H1 (cell line): ENCODE measurements around the gene NUP188. TPM values are rescaled to one million over a fixed set of nuclear protein-coding genes. Genes with fewer than 3 reads are reported as not detected.

Source experiments
- EZH2 ChIP-seq: fragments of 200-600 bp; sonication (generic); IDR thresholded peaks from 2 replicates; pipeline ENCODE4 v1.7.1; 2012; ENCODE audit warnings: low read depth, mild to moderate bottlenecking, moderate library complexity, low read length, inconsistent platforms; ENCODE audit not compliant: severe bottlenecking
- HDAC2 ChIP-seq, 2 experiments: fragments of 300-600 bp in 1 of 2; sonication (generic) in 1 of 2; IDR thresholded peaks; 2 replicates each; pipeline ENCODE4 v1.6.1; 2011 to 2012; ENCODE audit warnings: low read depth in 2 of 2, low read length in 2 of 2, mild to moderate bottlenecking in 2 of 2, moderate library complexity in 2 of 2, borderline replicate concordance in 1 of 2, inconsistent platforms in 1 of 2
- JUND ChIP-seq: IDR thresholded peaks from 2 replicates; pipeline ENCODE4 v1.6.1; 2011; ENCODE audit warnings: mild to moderate bottlenecking, improper control_type of control experiment, low read length
- SIRT6 ChIP-seq: IDR thresholded peaks from one replicate; pipeline ENCODE4 v1.7.1; 2012; ENCODE audit warnings: low read length, inconsistent platforms
- SIX5 ChIP-seq: IDR thresholded peaks from 2 replicates; pipeline ENCODE4 v1.6.1; 2011; ENCODE audit warnings: mild to moderate bottlenecking, low read depth, low read length
- ZNF274 ChIP-seq: IDR thresholded peaks from 2 replicates; pipeline ENCODE4 v1.7.0; 2012; ENCODE audit warnings: low read length, borderline replicate concordance; ENCODE audit errors: extremely low read depth
- polyA plus RNA-seq, 7 experiments: library from polyadenylated mRNA; depleted of rRNA in 3 of 7; stranded (reverse) in 5 of 7; unstranded in 2 of 7; fragments of >200 nt in 5 of 7; fragments of 200-250 nt in 2 of 7; gene quantifications; 1 replicate in 5 of 7; 2 replicates in 1 of 7; 4 replicates in 1 of 7; pipeline versions ENCODE4 v1.2.1 to v1.2.3, GENCODE V29; 2011 to 2013; ENCODE audit warnings: missing spikeins in 2 of 7, mixed read lengths in 2 of 7
- total RNA-seq: library from RNA; stranded (reverse); fragmentation: NEBNext Ultra II Directional; extraction: Animal tissue kit (Norgen Biotek cat#: 25700); gene quantifications from 2 replicates; pipeline ENCODE4 v1.2.1, GENCODE V29; 2021

Gene NUP188
- total and polyA plus RNA-seq, 2 of the 8 experiments (the other 6 are each of a cell fraction or from before 2014, with no cell fraction given): 90.1 to 111 TPM

DNA sequence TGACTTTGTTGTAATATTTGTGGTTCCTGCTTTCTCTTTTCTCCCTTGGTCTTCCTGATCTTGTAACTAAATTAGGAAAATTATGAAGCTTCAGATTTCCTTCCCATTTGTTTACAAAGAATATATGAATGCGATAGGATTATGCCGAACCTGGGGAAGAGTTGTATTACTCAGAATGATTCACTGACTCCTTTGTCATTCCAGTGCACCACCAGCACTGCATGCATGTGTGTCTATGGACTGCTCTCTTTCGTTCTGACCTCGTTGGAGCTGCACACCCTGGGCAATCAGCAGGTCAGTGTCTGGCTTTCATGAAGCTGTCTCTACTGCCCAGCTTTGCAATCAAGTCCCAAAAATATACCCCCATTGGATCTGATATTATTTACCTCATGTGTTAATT, 25.5 kb downstream of the NUP188 start (continued):
- TF ChIP-seq SIRT6: no peak
- TF ChIP-seq JUND: no peak
- TF ChIP-seq EZH2: no peak
- no peak for TF ChIP-seq HDAC2 (IDR thresholded peaks at IDR 0.05; ENCODE audit: borderline replicate concordance in 1 of 2, low read depth in 2 of 2, low read length in 2 of 2)
- TF ChIP-seq ZNF274: no peak
- TF ChIP-seq SIX5: no peak
